SU-DHL-6 (cell line): ENCODE data around the gene MYOM1.

Experiments used
- H2AFZ ChIP-seq: fragments of 200-600 bp; sonication (generic); 2 replicates; pipeline ENCODE4 v1.6.1; 2014; ENCODE audit warnings: low read depth, mild to moderate bottlenecking, moderate library complexity, mixed read lengths, antibody characterized with exemption, low read length; ENCODE audit not compliant: severe bottlenecking
- H3F3A ChIP-seq: fragments of 200-600 bp; shearing (Covaris generic); 2 replicates; pipeline ENCODE4 v1.6.0; 2016; ENCODE audit warnings: antibody characterized with exemption, mild to moderate bottlenecking; ENCODE audit not compliant: insufficient read depth
- H3K27ac ChIP-seq: fragments of 200-600 bp; sonication (generic); 2 replicates; pipeline ENCODE4 v1.5.1; 2016; ENCODE audit warnings: low read depth, mild to moderate bottlenecking, low read length, moderate library complexity, mixed read lengths
- H3K27me3 ChIP-seq: fragments of 200-600 bp; sonication (generic), shearing (Covaris generic); 2 replicates; pipeline ENCODE4 v1.6.0; 2014; ENCODE audit warnings: mild to moderate bottlenecking, low read length
- H3K36me3 ChIP-seq: fragments of 200-600 bp; sonication (generic); 2 replicates; pipeline ENCODE4 v1.6.1; 2014; ENCODE audit warnings: mild to moderate bottlenecking, low read length, mixed read lengths
- H3K4me2 ChIP-seq: fragments of 300-600, 200-600 bp; shearing (Covaris generic), sonication (generic); 2 replicates; pipeline ENCODE4 v1.6.0; 2014; ENCODE audit warnings: low read length, low read depth, mild to moderate bottlenecking; ENCODE audit not compliant: poor library complexity, severe bottlenecking
- H3K4me3 ChIP-seq: fragments of 200-600 bp; sonication (generic); 2 replicates; pipeline ENCODE4 v1.5.1; 2014; ENCODE audit warnings: antibody characterized with exemption, low read length, mild to moderate bottlenecking, mixed read lengths; ENCODE audit not compliant: insufficient read depth, poor library complexity, severe bottlenecking
- H3K79me2 ChIP-seq: fragments of 200-600 bp; sonication (generic); 2 replicates; pipeline ENCODE4 v1.6.1; 2014; ENCODE audit warnings: mild to moderate bottlenecking, low read length, moderate library complexity; ENCODE audit not compliant: insufficient read depth
- H3K9ac ChIP-seq: fragments of 200-600 bp; sonication (generic); 2 replicates; pipeline ENCODE4 v1.7.0; 2014; ENCODE audit warnings: mild to moderate bottlenecking, low read length
- H3K9me2 ChIP-seq: fragments of 200-600 bp; sonication (generic); replicated peaks from 2 replicates; pipeline ENCODE4 v1.6.1; 2014; ENCODE audit warnings: low read length; ENCODE audit not compliant: insufficient read depth
- H3K9me3 ChIP-seq: fragments of 200-600 bp; sonication (generic); 2 replicates; pipeline ENCODE4 v1.6.1; 2014; ENCODE audit warnings: low read length, mixed read lengths; ENCODE audit not compliant: insufficient read depth
- H4K20me1 ChIP-seq: fragments of 200-600 bp; sonication (generic); 2 replicates; pipeline ENCODE4 v1.6.1; 2014; ENCODE audit warnings: low read depth, mild to moderate bottlenecking, antibody characterized with exemption, low read length, moderate library complexity, mixed read lengths
- CTCF ChIP-seq: fragments of 200-600 bp; sonication (generic); IDR thresholded peaks from one replicate; pipeline ENCODE4 v1.5.1; 2017; ENCODE audit warnings: antibody characterized with exemption, mild to moderate bottlenecking, low read length, moderate library complexity; ENCODE audit not compliant: insufficient read depth, poor library complexity, severe bottlenecking
- EZH2phosphoT487 ChIP-seq: fragments of 200-600 bp; sonication (generic), shearing (Covaris generic); conservative IDR thresholded peaks from 2 replicates; pipeline ENCODE4 v1.6.1; 2018; ENCODE audit warnings: mild to moderate bottlenecking, antibody characterized with exemption, low read length, moderate library complexity, mixed read lengths

Gene MYOM1

GRCh38 chr18:3260995-3261372 lies 41.2 kb upstream of the MYOM1 start:
- TF ChIP-seq EZH2phosphoT487 = no peak
- no peak for TF ChIP-seq CTCF
- Histone ChIP-seq H3K27ac (peak overlapping the region; percentile 75), H3K36me3 (peaks cover 17% of the 10 kb centered on the region), H3K9ac (peak overlapping the region; percentile 78), H3K4me3 (peak overlapping the region; percentile 96), H3F3A (peaks cover 25% of the 10 kb centered on the region; the same call in 1 of the 2 replicates), H3K4me2 (peak overlapping the region; percentile 95), H3K79me2 (peaks cover 40% of the 10 kb centered on the region), H3K9me3 (no peaks in the 10 kb centered on the region), H3K27me3 (no peaks in the 10 kb centered on the region), H3K9me2 (no peaks in the 10 kb centered on the region), H4K20me1 (peaks cover 14% of the 10 kb centered on the region), H2AFZ (peak overlapping the region; percentile 85)

- peaks cover 41% of the 10 kb centered on the region for H3K36me3 ChIP-seq
- H3K9me3 ChIP-seq = no peaks in the 10 kb centered on the region
- H3K9me2 ChIP-seq = no peaks in the 10 kb centered on the region
- TF ChIP-seq CTCF (no peak), EZH2phosphoT487 (no peak)
- H3K4me3 ChIP-seq = no peak overlapping the region
- H3K27ac ChIP-seq = no peak overlapping the region
- no peak overlapping the region for H3K9ac ChIP-seq
- H4K20me1 ChIP-seq = peaks cover 2% of the 10 kb centered on the region; the same call in 1 of the 2 replicates
- no peaks in the 10 kb centered on the region for H3K27me3 ChIP-seq
- peaks cover 13% of the 10 kb centered on the region for H3K79me2 ChIP-seq
- H3F3A ChIP-seq = peaks cover 25% of the 10 kb centered on the region; the same call in 1 of the 2 replicates
- H3K4me2 ChIP-seq = no peak overlapping the region
- H2AFZ ChIP-seq = no peak overlapping the region
These were observed 37.9 kb upstream of the MYOM1 start for GRCh38 chr18:3257627-3258120.

GRCh38 chr18:3256693-3257626 lies 37.2 kb upstream of the MYOM1 start:
- Histone ChIP-seq H3K4me3 (no peak overlapping the region), H3K79me2 (peaks cover 13% of the 10 kb centered on the region), H3K27me3 (no peaks in the 10 kb centered on the region), H3K4me2 (no peak overlapping the region), H3K27ac (no peak overlapping the region), H3F3A (peaks cover 25% of the 10 kb centered on the region; the same call in 1 of the 2 replicates), H4K20me1 (peaks cover 8% of the 10 kb centered on the region; the same call in 1 of the 2 replicates), H3K9ac (no peak overlapping the region), H2AFZ (no peak overlapping the region), H3K36me3 (peaks cover 41% of the 10 kb centered on the region), H3K9me2 (no peaks in the 10 kb centered on the region), H3K9me3 (no peaks in the 10 kb centered on the region)
- TF ChIP-seq EZH2phosphoT487 = no peak
- no peak for TF ChIP-seq CTCF
